IMR-90 (cell line): ENCODE results near the gene PHGDH. TPM values are rescaled to one million over a fixed set of nuclear protein-coding genes. Genes with fewer than 3 reads are reported as not detected.

Experiments used
- ATAC-seq: fragments of 200-7000 bp; cut with Tn5 transposase; 2 replicates; pipeline ENCODE4 v1.9.1; 2020; ENCODE audit warnings: low read depth, mild to moderate bottlenecking, moderate library complexity
- BruUV-seq: library from RNA; stranded (reverse); fragments of 400-500 nt; replicated peaks from 2 replicates; lab custom pipeline; 2021; lab: Mats Ljungman, UMichigan
- CTCF ChIA-PET: fragments of 300-600 bp; formaldehyde crosslinking; extraction: SDS; loops from one replicate; lab custom pipeline; 2021; ENCODE audit warnings: antibody characterized with exemption; lab: Yijun Ruan, JAX
- POLR2A ChIA-PET: fragments of 300-600 bp; sonication (Branson Sonifier 250); formaldehyde crosslinking; loops from one replicate; lab custom pipeline; 2022; ENCODE audit warnings: antibody characterized with exemption; ENCODE audit not compliant: unreplicated experiment; lab: Charles Lee
- DNase-seq: peaks from one replicate; pipeline ENCODE4 v3.0.0; 2013
- H2AFZ ChIP-seq: replicated peaks from 2 replicates; pipeline ENCODE3; 2013; ENCODE audit warnings: low read length, mild to moderate bottlenecking; ENCODE audit not compliant: poor library complexity
- H2AK5ac ChIP-seq: 2 replicates; pipeline ENCODE4 v1.6.1; 2013; ENCODE audit warnings: low read depth, low read length, inconsistent platforms
- H2AK9ac ChIP-seq: replicated peaks from 2 replicates; pipeline ENCODE3; 2013; ENCODE audit warnings: mild to moderate bottlenecking, low read depth, low read length, moderate library complexity; ENCODE audit not compliant: poor library complexity
- H2BK120ac ChIP-seq: 2 replicates; pipeline ENCODE4 v1.6.1; 2013; ENCODE audit warnings: low read depth, low read length, inconsistent platforms
- H2BK15ac ChIP-seq: 3 replicates; pipeline ENCODE4 v1.6.1; 2013; ENCODE audit warnings: low read depth, low read length, inconsistent platforms
- H2BK20ac ChIP-seq: 2 replicates; pipeline ENCODE4 v1.6.1; 2013; ENCODE audit warnings: low read depth, mild to moderate bottlenecking, inconsistent platforms, low read length, moderate library complexity
- H2BK5ac ChIP-seq: 2 replicates; pipeline ENCODE4 v1.6.1; 2013; ENCODE audit warnings: mild to moderate bottlenecking, low read depth, low read length, inconsistent platforms; ENCODE audit not compliant: poor library complexity, severe bottlenecking
- H3K14ac ChIP-seq: replicated peaks from 2 replicates; pipeline ENCODE4 v1.6.1; 2013; ENCODE audit warnings: low read depth, low read length, inconsistent platforms
- H3K18ac ChIP-seq: 2 replicates; pipeline ENCODE4 v1.6.1; 2013; ENCODE audit warnings: low read depth, low read length, control low read depth
- H3K23ac ChIP-seq: 2 replicates; pipeline ENCODE4 v1.6.1; 2013; ENCODE audit warnings: low read depth, low read length, inconsistent platforms
- H3K27ac ChIP-seq: 2 replicates; pipeline ENCODE4 v1.5.1; 2013; ENCODE audit warnings: mild to moderate bottlenecking, control low read depth, low read length; ENCODE audit not compliant: insufficient read depth
- H3K27me3 ChIP-seq: 2 replicates; pipeline ENCODE4 v1.6.1; 2013; ENCODE audit warnings: low read length; ENCODE audit not compliant: control insufficient read depth, insufficient read depth
- H3K36me3 ChIP-seq: 2 replicates; pipeline ENCODE4 v1.6.1; 2013; ENCODE audit warnings: low read length, mixed read lengths; ENCODE audit not compliant: control insufficient read depth, insufficient read depth
- H3K4ac ChIP-seq: 2 replicates; pipeline ENCODE4 v1.6.1; 2013; ENCODE audit warnings: low read depth, low read length, inconsistent platforms
- H3K4me1 ChIP-seq: 2 replicates; pipeline ENCODE4 v1.6.1; 2013; ENCODE audit warnings: low read length, mixed read lengths; ENCODE audit not compliant: control insufficient read depth, insufficient read depth
- H3K4me2 ChIP-seq: 2 replicates; pipeline ENCODE4 v1.6.1; 2013; ENCODE audit warnings: low read depth, mild to moderate bottlenecking, control low read depth, low read length, moderate library complexity
- H3K4me3 ChIP-seq: 2 replicates; pipeline ENCODE4 v1.5.1; 2013; ENCODE audit warnings: low read depth, mild to moderate bottlenecking, control low read depth, low read length, moderate library complexity; ENCODE audit not compliant: insufficient read depth
- H3K56ac ChIP-seq: 2 replicates; pipeline ENCODE4 v1.6.1; 2013; ENCODE audit warnings: low read length, inconsistent platforms; ENCODE audit not compliant: insufficient read depth; ENCODE audit errors: extremely low read depth
- H3K79me1 ChIP-seq, 2 experiments: 2 replicates each; pipeline ENCODE4 v1.6.1; 2013; ENCODE audit warnings: low read length in 2 of 2, inconsistent platforms in 1 of 2, low read depth in 1 of 2
- H3K9ac ChIP-seq: 2 replicates; pipeline ENCODE4 v1.6.1; 2013; ENCODE audit warnings: low read depth, low read length, control low read depth
- H3K9me1 ChIP-seq: 2 replicates; pipeline ENCODE4 v1.6.1; 2013; ENCODE audit warnings: low read length, inconsistent platforms; ENCODE audit not compliant: insufficient read depth
- H3K9me3 ChIP-seq: 2 replicates; pipeline ENCODE4 v1.6.1; 2013; ENCODE audit warnings: low read length; ENCODE audit not compliant: control insufficient read depth, insufficient read depth
- H4K20me1 ChIP-seq: 2 replicates; pipeline ENCODE4 v1.6.1; 2013; ENCODE audit warnings: low read length, inconsistent platforms; ENCODE audit not compliant: insufficient read depth
- H4K5ac ChIP-seq: 2 replicates; pipeline ENCODE4 v1.6.1; 2013; ENCODE audit warnings: mild to moderate bottlenecking, low read depth, low read length, control low read depth
- H4K8ac ChIP-seq, 2 experiments: 2 replicates each; pipeline ENCODE4 v1.6.1; 2013; ENCODE audit warnings: low read depth in 2 of 2, low read length in 2 of 2, control low read depth in 1 of 2, inconsistent platforms in 1 of 2
- H4K91ac ChIP-seq: 2 replicates; pipeline ENCODE4 v1.6.1; 2013; ENCODE audit warnings: low read depth, low read length, inconsistent platforms; ENCODE audit not compliant: insufficient read depth
- CEBPB ChIP-seq: IDR thresholded peaks from 2 replicates; pipeline ENCODE4 v1.6.1; 2012; ENCODE audit warnings: low read depth, low read length, improper control_type of control experiment
- CHD1 ChIP-seq: IDR thresholded peaks from 2 replicates; pipeline ENCODE4 v1.6.1; 2012; ENCODE audit warnings: low read depth, low read length, improper control_type of control experiment
- CTCF ChIP-seq: conservative IDR thresholded peaks from 2 replicates; pipeline ENCODE4 v1.5.1; 2012; ENCODE audit warnings: mild to moderate bottlenecking, low read depth, low read length, improper control_type of control experiment
- FOS ChIP-seq: fragments of 150-350 bp; IDR thresholded peaks from 2 replicates; pipeline ENCODE4 v1.6.1; 2016; ENCODE audit warnings: low read depth, low read length
- MAFK ChIP-seq: IDR thresholded peaks from 2 replicates; pipeline ENCODE4 v1.6.1; 2012; ENCODE audit warnings: low read depth, low read length, improper control_type of control experiment
- MXI1 ChIP-seq: IDR thresholded peaks from 2 replicates; pipeline ENCODE4 v1.6.1; 2012; ENCODE audit warnings: low read depth, mild to moderate bottlenecking, low read length, moderate library complexity, borderline replicate concordance
- POLR2A ChIP-seq: IDR thresholded peaks from 2 replicates; pipeline ENCODE4 v1.6.1; 2012; ENCODE audit warnings: mild to moderate bottlenecking, low read depth, low read length
- RAD21 ChIP-seq: IDR thresholded peaks from 2 replicates; pipeline ENCODE4 v1.6.1; 2012; ENCODE audit warnings: low read length, improper control_type of control experiment
- WGBS, 2 experiments: methylation state at CpG; one replicate each; pipeline versions ENCODE4 v1.1.5 to v1.1.7; 2013; ENCODE audit warnings: missing lambda C conversion rate in 2 of 2; ENCODE audit not compliant: insufficient read length in 1 of 2; ENCODE audit errors: extremely low coverage in 2 of 2; 5-methylcytosine and 5-hydroxymethylcytosine counted together
- dilution Hi-C: fragments of 300-500 bp; cut with HindIII; formaldehyde crosslinking; loops from one replicate; pipeline ENCODE4 v1.14.3; 2018; ENCODE audit warnings: low sequenced_read_pairs; ENCODE audit not compliant: unreplicated experiment
- in situ Hi-C: fragments of 300-500 bp; cut with MboI; formaldehyde crosslinking; loops from 3 replicates; pipeline ENCODE4 v1.14.3; 2019; ENCODE audit warnings: low sequenced_read_pairs, inconsistent platforms, mixed read lengths
- intact Hi-C: fragments of 100-400 bp; cut with micrococcal nuclease; formaldehyde crosslinking; loops from 2 replicates; pipeline ENCODE4 v1.10.0; 2022
- polyA plus RNA-seq, 3 experiments: library from polyadenylated mRNA; depleted of rRNA; stranded (reverse); fragments of >200 nt; gene quantifications; 2 replicates each; pipeline ENCODE4 v1.2.3, GENCODE V29; 2012; ENCODE audit warnings: low replicate concordance in 1 of 3
- total RNA-seq: library from RNA; depleted of rRNA; stranded (reverse); fragments of >200 nt; gene quantifications from 2 replicates; pipeline ENCODE4 v1.2.3, GENCODE V29; 2012
- TF ChIP-seq, protein P1 (sequence below): fragments of 150-350 bp; IDR thresholded peaks from 2 replicates; pipeline ENCODE4 v1.6.1; 2017; ENCODE audit warnings: mild to moderate bottlenecking, antibody characterized with exemption, low read length, low read depth

Gene PHGDH
- total and polyA plus RNA-seq, 2 of the 4 experiments (the other 2 are of a cell fraction) = 87.9 to 331 TPM

DNA sequence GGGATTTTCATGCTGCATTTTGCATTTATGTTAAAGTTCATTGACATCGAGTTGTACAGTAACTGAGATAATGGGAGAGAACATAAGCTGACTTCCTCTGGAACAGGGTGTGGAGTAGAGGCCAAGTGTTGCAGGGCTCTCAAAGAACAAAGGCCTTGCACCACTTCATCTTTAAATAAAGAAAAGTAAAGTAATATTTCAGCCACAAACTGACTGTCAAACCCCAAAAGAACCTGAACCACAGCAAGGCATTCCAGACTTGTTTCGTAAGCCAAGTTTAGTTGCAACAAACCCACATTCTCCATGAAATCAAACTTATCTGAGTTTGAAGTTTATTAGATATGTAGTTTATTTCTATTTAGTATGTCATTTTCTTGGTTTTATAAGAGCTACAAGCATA, 76.0 kb downstream of the PHGDH start:
- no CpG with 5 or more reads among the region's 2 CpGs for WGBS, 2 experiments
- H4K20me1 ChIP-seq = no peaks in the 10 kb centered on the region
- ATAC-seq = 0 out of 2 replicates have a peak, but pooled peaks have one; percentile 40
- no peak overlapping the region for H3K27ac ChIP-seq
- no peak overlapping the region for H3K9ac ChIP-seq
- no peaks in the 10 kb centered on the region for H3K9me3 ChIP-seq
- no peak overlapping the region for H3K56ac ChIP-seq
- no peak overlapping the region for H3K18ac ChIP-seq
- H3K23ac ChIP-seq = no peak overlapping the region
- no peak overlapping the region for H2BK15ac ChIP-seq
- H2BK5ac ChIP-seq = no peak overlapping the region
- H3K9me1 ChIP-seq = no peaks in the 10 kb centered on the region; the same call in 1 of the 2 replicates
- no peak overlapping the region for H3K4me3 ChIP-seq
- no peak overlapping the region for H2BK120ac ChIP-seq
- in situ Hi-C loops = no loop called here
- H2AK9ac ChIP-seq = no peak overlapping the region
- no peaks in the 10 kb centered on the region for H3K79me1 ChIP-seq
- ChIA-PET CTCF (no interaction called here), POLR2A (no interaction called here)
- intact Hi-C loops = loop anchor here (2.0 kb wide), 2 partner anchors 19 to 41 kb away; no protein-coding TSS in a partner anchor
- H4K8ac ChIP-seq = no peak overlapping the region
- no peak overlapping the region for H2BK20ac ChIP-seq
- no peak overlapping the region for H2AK5ac ChIP-seq
- H3K4me1 ChIP-seq = peaks cover 13% of the 10 kb centered on the region
- H4K5ac ChIP-seq = no peak overlapping the region
- H3K36me3 ChIP-seq = no peaks in the 10 kb centered on the region
- dilution Hi-C loops = no loop called here
- H2AFZ ChIP-seq = no peak overlapping the region
- no TSS peak for BruUV-seq
- no peaks in the 10 kb centered on the region for H3K27me3 ChIP-seq
- H3K14ac ChIP-seq = no peak overlapping the region
- H4K91ac ChIP-seq = no peak overlapping the region
- peak overlapping the region; percentile 42; the same call in 1 of the 2 replicates for H3K4me2 ChIP-seq
- peak; percentile 63 for DNase-seq
- TF ChIP-seq CHD1 = no peak
- no peak for TF ChIP-seq MXI1
- TF ChIP-seq FOS = no peak
- TF ChIP-seq CEBPB = peak; percentile 41; the same call in 1 of the 2 replicates
- no peak for TF ChIP-seq RAD21
- TF ChIP-seq, protein P1, sequence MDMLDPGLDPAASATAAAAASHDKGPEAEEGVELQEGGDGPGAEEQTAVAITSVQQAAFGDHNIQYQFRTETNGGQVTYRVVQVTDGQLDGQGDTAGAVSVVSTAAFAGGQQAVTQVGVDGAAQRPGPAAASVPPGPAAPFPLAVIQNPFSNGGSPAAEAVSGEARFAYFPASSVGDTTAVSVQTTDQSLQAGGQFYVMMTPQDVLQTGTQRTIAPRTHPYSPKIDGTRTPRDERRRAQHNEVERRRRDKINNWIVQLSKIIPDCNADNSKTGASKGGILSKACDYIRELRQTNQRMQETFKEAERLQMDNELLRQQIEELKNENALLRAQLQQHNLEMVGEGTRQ = no peak
- no peak for TF ChIP-seq CTCF
- no peak for TF ChIP-seq MAFK
- no peak for TF ChIP-seq POLR2A
- H3K4ac ChIP-seq = no peak overlapping the region
